Coronary artery (tissue), 2 donors: ENCODE results near the gene HPN.

Experiments used
- DNase-seq: peaks from one replicate; pipeline ENCODE4 v3.0.0-alpha.2; 2017; ENCODE audit warnings: low spot score
- H3K27ac ChIP-seq, 2 donors: fragments of 200-600 bp; sonication (generic); one replicate each; pipeline ENCODE4 v1.5.1; 2016 to 2019
- H3K4me3 ChIP-seq: fragments of 200-600 bp; sonication (generic); 2 replicates; pipeline ENCODE4 v1.5.1; 2016; ENCODE audit warnings: mild to moderate bottlenecking, moderate library complexity
- TF ChIP-seq, protein P1 (sequence below): fragments of 200-600 bp; sonication (generic); IDR thresholded peaks from one replicate; pipeline ENCODE4 v1.5.1; 2019; ENCODE audit warnings: antibody characterized with exemption

HPN gene

DNA sequence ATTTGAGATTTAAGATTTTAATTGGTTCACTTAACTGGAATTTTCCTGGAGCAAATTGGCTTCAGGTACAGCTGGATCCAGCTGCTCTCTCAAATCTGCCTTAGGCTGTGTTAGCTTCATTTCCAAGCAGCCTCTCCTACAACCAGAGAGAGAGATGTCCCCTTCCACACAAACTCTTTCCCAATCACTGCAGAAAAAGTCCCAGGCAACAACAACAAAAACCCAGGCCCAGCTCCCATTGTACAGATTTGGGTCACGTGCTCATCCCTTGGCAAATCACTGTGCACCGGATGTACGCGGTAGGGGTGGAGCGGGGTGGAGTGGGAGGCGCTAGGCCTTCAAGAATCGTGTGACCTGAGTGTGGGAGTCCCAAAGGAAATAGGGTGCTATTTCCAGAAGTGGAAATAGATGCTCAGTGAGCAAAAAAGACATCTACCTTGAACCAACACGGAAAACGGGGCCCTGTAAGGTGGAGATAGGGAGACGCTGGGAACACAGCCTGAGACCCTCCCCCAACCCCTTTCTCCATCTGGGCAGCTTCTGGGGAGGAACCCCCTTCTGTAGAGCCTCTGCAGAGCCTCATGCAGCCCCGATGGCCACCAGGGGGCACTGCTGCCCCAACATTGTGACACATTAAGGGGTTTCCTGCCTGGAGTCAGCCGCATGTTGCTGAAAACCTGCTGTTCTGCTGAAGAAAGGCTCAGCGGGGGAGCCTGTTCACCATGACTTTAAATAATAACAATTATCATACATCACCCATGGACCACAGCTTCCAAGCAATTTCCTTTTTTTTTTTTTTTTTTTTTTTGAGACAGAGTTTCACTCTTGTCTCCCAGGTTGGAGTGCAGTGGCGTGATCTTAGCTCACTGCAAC lies 25.4 kb downstream of the HPN start:
- no peak overlapping the region for H3K27ac ChIP-seq
- no peak overlapping the region for H3K4me3 ChIP-seq
- TF ChIP-seq, protein P1, sequence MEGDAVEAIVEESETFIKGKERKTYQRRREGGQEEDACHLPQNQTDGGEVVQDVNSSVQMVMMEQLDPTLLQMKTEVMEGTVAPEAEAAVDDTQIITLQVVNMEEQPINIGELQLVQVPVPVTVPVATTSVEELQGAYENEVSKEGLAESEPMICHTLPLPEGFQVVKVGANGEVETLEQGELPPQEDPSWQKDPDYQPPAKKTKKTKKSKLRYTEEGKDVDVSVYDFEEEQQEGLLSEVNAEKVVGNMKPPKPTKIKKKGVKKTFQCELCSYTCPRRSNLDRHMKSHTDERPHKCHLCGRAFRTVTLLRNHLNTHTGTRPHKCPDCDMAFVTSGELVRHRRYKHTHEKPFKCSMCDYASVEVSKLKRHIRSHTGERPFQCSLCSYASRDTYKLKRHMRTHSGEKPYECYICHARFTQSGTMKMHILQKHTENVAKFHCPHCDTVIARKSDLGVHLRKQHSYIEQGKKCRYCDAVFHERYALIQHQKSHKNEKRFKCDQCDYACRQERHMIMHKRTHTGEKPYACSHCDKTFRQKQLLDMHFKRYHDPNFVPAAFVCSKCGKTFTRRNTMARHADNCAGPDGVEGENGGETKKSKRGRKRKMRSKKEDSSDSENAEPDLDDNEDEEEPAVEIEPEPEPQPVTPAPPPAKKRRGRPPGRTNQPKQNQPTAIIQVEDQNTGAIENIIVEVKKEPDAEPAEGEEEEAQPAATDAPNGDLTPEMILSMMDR = peak; percentile 85
- DNase-seq = peak; percentile 86

DNA sequence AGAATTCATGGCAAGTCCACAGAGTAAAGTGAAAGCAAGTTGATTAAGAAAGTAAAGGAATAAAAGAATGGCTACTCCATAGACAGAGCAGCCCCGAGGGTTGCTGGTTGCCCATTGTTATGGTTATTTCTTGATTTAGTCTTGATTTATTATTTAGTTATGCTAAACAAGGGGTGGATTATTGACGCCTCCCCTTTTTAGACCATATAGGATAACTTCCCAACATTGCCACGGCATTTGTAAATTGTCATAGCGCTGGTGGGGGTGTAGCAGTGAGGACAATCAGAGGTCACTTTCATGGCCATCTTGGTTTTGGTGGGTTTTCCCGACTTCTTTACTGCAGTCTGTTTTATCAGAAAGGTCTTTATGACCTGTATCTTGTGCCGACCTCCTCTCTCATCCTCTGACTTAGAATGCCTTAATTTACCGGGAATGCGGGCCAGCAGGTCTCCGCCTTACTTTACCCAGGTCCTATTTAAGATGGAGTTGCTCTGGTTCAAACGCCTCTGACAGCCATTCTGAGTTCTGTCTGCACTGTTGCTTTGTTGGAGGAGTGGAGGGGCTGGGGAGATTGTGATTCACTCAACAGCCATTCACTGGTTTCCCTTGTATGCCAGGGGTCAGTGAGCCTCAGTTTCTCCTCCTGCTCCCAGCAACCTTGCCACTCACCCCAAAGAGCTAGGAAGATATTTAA lies 27.6 kb downstream of the HPN start:
- DNase-seq = no peak
- TF ChIP-seq, protein P1 = no peak
- Histone ChIP-seq H3K4me3 (no peak overlapping the region), H3K27ac (no peak overlapping the region)

DNA sequence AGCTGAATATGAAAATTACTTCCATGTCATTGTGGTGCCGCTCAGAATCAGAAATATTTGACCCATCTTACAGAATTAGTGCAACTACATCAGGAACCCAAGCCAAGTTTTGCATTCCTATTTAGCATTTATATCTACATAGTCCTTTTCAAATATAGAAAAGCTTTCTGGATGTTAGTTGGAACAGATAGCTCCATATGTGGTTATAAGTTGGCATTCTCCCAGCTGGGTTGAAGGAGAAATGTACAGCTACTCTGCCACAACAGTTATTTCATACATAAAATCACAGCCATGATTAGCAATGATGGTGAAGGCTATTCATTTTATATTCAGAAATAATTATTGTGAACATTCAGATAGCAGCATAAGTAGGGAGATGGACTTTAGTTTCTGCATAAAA lies 28.2 kb downstream of the HPN start:
- TF ChIP-seq, protein P1 = no peak
- Histone ChIP-seq H3K4me3 (no peak overlapping the region), H3K27ac (no peak overlapping the region)
- no peak for DNase-seq

DNA sequence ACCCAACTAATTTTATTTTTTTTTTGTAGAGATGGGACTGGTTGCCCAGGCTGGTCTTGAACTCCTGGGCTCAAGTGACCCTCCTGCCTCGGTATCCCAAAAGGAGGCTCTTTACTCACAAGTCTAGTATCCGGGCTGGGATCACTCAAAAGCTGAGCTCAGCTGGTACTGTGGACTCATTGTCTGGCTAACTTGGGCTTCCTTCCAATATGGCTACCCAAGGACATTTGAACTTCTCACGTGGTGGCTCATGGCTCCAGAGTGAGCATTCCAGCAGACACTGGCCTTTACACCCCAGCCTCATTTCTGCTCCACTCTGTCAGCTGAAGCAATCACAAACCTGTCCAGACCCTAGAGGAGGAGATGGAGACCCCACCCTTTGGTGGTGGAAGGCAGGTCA lies 28.9 kb downstream of the HPN start:
- no peak overlapping the region for H3K27ac ChIP-seq
- no peak for DNase-seq
- TF ChIP-seq, protein P1 = no peak
- no peak overlapping the region for H3K4me3 ChIP-seq

DNA sequence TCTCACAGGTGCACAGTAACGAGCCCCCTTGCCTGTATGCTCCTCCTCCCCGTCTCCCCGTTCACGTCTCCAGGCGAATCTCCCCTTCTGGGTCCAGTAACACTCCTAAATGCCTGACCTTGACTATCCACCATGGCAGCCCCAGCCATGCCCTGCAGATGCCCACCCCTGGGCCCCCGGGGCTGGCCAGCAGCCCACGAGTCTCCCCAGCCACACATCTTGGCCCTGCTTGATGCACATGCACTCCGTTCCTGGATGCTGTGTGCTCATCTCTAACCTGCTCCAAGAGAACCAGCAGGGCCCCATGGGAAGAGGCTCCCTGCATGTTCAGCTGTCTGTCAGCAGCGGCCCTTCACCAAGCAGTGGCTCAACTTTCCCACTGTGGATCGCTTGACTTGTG lies 32.0 kb downstream of the HPN start:
- Histone ChIP-seq H3K27ac (no peak overlapping the region), H3K4me3 (no peak overlapping the region)
- DNase-seq = no peak
- TF ChIP-seq, protein P1 = no peak

DNA sequence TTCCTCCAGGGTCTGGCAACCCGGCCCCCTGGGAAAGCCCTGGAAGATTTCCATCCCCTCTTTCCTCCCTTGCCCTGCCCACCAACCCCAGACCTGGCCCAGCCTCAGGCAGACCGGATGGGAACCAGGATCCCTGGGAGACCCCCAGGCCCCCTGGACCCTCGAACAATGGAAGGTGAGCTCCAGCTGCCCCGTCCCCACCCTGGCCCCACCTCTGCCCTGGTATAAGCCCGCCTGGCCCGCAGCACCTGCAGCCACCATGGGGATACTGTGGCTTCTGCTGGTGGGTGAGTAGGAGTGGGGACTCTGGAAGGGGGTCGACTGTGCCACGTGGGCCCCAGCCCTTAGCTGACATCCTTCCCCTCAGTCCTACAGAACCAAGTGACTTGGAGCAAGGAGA lies 32.4 kb downstream of the HPN start:
- TF ChIP-seq, protein P1 = no peak
- H3K27ac ChIP-seq = no peak overlapping the region
- H3K4me3 ChIP-seq = no peak overlapping the region
- no peak for DNase-seq
